GM18517 (cell line): ENCODE measurements around the gene FHIT.

Experiments
- ATAC-seq: cut with Tn5 transposase; IDR thresholded peaks from one replicate; pipeline ENCODE4 v1.9.1; 2021; ENCODE audit warnings: mild to moderate bottlenecking, moderate library complexity; ENCODE audit not compliant: unreplicated experiment

FHIT gene

DNA sequence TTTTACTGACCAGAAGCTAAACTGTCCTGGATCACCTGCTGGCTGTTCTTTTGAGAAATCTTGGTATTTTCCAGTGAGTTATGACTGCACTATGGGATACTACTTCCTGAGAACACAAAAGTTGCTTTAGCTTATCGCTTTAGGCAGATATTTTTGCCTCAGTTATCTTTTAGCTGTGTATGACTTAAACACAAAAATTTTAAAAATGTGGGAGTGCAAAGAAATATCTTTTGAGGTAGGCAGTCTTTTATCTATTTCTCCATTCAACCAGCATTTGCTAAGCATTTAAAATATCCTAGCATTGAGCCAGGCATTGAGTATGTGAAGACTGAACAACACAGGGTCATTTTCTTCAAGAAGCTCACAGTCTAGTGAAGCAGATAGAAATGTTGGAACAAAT is 981.9 kb downstream of the FHIT start:
- no peak for ATAC-seq

DNA sequence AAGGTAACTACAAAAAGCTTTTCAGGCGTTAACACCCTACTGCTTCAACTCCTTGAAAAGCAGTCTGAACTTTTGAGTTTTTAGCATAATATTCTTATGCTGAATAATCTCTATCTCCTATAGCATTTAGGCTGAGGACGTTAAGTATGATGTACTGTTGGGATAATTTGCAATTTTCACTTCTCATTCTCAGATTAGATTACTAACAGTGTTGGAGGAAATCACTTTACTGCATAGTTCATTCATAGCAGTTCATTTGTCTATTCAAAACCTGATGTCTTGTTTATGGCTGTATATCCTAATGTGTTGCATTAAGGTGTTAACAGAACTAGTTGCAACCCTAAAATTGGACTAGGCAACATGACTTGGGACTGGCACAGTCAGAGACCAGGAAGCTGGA is 983.1 kb downstream of the FHIT start:
- ATAC-seq = no peak

DNA sequence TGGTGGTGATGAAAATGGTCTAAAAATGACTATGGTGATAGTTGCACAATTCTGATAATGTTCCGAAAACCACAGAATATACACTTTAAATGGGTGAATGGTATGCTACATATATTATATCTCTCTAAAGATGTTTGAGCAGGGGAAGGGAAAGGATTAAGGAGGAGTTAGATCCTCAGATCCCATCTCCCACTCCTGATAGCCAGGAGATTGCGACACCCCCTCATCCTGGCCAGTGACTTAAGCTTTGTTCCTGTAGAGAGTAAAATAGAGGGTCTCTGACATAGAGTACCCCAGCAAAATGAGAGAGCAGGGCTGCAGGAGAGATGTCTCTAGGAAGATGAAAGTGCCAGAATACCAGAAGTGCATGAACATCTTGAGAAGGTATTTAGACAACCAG is 984.8 kb downstream of the FHIT start:
- no peak for ATAC-seq

DNA sequence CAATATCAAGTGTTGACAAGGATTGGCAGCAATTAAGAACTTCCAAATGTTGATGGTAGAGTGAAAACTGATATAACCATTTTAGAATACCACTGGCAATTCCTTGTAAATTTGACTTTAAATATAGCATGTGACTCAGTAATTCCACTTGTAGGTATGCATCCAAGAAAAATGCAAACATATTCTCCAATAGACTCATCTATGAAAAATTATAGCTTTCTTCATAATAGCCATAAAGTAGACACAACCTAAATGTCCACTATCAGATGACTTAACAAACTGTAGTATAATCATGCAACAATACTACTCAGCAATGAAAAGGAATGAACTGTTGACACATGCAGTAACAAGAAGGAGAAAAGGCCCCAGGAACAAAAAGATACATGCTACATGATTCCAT is 988.1 kb downstream of the FHIT start:
- no peak for ATAC-seq

DNA sequence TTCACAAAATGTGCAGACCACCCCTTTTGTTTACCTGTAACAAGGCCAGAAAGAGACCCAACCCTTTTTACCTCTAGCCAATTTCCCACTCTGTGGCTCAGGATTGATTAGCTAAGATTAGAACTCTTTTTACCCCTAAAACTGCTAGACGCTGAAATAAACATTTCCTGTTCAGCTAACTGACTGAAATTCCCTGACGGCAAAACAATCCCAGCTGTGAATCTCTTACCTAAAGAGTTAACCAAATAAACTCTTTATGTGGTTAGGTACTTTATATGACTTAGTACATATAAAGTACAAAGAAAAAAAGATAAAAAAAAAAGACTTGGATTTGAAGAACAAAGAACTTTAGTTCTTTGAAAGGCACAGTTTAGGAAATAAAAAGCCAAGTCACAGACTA is 988.7 kb downstream of the FHIT start:
- no peak for ATAC-seq

DNA sequence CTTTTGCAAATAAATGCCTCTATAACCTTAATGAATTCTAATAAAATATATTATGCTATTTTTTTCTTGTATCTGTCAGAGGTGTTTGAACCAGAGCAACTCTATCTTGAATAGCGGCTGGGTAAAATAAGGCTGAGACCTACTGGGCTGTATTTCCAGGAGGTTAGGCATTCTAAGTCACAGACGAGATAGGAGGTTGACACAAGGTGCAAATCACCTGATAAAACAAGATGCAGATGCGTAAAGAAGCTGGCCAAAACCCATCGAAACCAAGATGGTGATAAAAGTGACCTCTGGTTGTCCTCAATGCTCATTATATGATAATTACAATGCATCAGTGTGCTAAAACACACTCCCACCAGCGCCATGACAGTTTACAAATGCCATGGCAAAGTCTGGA is 990.7 kb downstream of the FHIT start:
- no peak for ATAC-seq

DNA sequence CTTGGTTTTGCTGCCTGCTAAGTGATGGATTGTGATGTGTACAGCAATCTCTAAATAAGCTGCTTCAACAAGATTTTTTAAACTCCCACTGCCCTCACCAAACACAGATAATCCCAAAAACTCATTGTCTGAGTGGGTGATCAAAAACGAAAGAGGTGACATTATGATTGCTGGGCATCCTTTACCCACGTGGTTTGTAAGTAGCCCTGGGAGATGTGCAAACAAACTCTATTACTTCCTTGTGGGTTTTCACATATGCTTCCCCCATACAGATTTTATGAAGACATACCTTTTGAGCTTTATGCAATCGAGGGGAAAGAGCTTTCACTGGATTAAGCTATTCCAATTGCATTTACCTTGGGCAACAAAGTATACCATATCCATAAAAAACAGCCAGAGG is 1000.4 kb downstream of the FHIT start:
- ATAC-seq = no peak

DNA sequence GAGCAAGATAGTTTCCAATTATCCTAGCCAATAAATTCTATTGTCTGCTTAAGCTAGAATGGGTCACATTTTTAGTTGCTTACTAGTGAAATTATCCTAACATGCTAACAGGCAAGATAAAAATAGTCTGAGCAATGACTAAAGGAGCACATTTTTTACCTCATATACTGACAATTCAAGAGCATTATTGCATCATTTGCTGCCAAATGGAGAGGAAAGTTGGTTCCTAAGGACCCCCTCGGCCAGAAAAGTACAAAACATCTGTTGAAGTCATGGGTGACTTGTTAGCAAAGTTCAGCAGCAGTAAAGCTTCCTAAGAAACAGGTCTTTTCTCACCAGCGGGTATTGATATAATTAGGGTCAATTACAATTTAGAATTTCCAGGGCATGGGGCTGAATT is 1001.0 kb downstream of the FHIT start:
- ATAC-seq = no peak

DNA sequence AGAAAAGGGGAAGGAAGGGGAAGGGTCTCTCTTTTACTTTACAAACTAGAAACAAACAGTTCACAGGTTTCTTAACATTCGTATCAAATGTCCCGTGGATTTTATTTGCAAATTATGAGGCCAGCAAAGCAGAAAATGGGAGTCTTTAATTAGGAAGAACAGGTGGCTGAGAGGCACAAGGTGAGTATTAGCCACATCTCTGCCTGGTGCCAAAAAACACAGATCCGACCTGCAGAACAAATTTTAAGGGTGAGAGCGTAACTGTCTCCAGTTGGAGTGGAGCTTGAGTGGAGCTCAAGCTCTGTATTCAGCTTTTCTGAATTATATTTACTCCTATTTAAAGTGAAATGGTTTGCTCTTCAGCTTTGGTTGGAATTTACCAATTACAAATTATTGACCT is 1004.9 kb downstream of the FHIT start:
- ATAC-seq = no peak

DNA sequence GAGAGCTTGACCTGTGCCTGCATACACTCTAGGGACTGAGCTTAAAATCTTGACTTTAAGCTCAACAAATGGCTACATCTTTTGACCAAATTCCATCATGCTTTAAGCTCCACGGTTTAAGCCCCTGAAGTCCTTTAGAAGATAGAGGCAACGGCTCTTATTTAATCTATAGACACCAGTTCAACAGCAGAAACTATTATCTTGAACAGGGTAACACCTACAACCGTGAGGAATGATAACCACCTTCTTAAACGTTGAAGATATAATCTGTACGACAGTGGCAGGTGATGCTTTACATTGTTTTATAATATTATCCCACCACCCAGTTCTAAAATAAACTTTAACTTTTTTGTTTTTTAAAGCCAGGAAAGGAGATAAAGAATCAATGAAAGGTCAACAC is 1007.8 kb downstream of the FHIT start:
- ATAC-seq = no peak

DNA sequence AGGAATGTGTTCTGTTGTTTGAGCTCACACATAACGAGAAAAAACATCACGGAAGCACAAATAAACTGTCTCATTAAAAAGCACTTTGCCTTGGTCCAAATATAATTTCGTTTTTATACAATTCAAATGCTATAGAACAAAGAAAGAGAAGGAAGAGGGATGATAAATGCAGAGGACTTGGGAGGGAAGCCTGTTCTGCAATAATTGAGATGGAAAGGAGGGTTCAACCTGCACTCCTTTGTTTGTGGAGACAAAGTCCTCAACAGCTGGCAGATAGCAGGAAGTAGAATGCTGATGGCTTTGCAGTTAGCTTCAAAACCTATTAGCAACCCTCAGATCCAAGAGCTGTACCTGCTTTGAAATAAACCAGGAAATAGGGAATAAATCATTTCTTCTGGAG is 1010.8 kb downstream of the FHIT start:
- ATAC-seq = no peak

DNA sequence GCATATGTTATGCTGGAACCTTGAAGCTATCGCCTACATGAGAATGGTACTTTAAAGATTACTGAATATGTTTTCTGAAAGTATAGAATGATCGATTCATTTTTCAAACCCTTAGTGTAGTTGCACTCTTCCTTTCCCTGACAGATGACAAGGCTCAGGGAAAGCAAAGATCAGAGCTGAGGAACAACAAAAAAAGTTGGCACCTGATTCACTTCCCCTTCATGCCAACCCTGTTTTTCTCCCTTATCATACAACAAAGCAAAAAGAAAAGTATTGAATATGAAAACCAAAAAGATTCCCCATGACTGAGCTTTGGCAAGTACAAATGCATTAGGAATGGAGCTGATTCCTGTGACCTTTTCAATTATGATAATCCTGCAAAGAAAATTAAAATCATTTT is 1012.7 kb downstream of the FHIT start:
- ATAC-seq = no peak

DNA sequence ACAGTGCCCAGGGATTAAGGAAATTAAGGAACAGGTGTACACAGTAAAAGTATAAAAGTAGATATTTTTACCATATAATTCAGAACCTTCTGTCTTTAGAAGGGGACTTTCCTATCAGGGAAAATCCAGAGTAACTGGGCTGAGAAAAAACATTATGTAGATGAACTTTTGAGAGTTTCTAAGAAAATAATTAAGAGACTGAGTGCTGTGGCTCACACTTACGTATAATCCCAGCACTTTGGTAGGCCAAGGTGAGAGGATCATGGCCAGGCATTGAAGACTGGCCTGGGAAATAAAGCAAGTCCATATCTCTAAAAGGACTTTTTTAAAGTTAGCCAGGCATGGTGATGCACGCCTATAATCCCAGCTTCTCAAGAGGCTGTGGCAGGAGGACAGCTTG is 1021.8 kb downstream of the FHIT start:
- no peak for ATAC-seq

DNA sequence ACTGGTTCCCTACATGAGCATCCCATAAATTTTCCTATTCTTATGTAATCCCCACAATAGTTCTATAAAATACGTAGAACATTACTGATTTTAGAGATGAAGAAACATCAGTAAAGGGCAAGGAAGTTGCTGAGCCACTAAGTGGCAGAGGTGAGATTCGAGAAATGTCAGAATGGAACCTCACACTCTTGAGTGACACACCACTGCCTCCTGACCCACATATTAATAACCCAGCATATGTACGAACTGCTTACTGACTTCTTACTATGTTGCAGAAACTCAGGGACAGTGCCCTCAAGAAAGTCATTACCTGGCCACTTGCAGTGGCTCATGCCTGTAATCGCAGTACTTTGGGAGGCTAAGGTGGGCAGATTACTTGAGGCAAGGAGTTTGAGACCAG is 1022.4 kb downstream of the FHIT start:
- no peak for ATAC-seq

DNA sequence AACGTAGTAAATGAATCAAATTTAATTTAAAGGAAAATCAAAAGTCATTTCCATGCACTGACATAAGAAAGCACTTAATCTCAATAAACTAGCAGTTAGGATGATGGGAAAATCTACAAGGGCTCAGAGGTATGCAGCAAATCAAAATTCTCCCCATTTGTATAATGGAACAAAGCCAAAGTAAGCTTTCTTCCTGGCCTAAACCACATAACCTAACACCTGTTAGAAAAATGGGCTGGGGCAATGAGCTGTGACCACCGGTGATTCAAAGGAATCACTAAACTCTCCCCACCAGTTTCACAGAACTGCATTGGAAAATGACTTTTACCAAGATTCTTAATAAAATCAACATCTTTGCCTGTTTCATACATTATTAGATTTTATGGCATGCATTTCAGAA is 1024.3 kb downstream of the FHIT start:
- ATAC-seq = no peak

DNA sequence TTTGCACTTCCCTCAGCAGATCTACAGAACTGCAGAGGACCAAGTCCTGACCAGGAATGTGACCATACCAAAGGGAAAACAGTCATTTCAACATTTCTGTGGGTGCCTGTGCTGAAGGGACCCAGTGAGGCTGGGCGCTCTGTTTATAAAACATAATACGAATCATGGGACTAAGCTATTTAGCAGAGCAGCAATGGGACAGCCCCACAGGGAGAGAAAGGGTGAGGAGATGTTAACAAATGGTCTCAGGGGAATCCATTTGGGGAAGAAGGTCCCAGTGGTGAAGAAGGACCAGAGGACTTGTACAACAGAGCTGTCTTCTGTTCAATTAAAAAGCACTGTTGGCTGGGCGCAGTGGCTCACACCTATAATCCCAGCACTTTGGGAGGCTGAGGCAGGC is 1025.4 kb downstream of the FHIT start:
- no peak for ATAC-seq

DNA sequence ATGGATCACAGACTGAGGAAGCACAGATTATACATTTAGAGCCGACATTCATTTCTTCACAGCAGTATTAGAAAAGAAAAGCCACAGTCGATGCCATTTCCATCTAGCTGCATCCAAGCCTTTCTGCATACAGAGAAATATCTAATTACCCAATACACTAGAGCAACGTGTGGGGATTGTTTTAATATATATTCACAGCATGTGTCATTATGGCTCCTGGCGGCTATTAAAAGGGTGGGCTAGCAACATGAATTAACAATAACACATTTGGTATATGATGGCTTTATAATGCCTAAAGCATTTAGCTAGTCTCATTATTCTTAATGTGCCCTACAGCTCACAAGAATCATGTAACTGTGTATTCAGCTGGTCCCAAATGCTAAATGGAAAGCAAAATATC is 1030.5 kb downstream of the FHIT start:
- ATAC-seq = no peak

DNA sequence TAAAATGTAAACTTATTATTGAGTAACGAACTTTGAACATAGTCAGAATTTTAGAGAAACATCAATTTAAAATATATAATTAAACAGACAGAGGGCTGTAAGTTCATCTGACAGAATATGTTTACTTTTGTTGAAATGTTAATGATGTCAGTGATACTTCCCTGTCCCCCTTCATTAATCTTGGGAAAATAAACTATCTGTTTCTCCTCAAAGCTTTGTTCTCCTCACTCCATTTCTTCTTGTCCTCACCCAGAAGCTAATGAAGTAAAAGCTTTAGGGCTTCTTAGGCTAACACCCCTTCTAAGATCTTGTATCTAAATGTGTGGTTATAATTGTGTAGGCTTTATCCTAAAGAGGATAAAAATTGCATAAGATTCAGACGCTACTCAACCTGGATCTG is 1031.8 kb downstream of the FHIT start:
- ATAC-seq = no peak

DNA sequence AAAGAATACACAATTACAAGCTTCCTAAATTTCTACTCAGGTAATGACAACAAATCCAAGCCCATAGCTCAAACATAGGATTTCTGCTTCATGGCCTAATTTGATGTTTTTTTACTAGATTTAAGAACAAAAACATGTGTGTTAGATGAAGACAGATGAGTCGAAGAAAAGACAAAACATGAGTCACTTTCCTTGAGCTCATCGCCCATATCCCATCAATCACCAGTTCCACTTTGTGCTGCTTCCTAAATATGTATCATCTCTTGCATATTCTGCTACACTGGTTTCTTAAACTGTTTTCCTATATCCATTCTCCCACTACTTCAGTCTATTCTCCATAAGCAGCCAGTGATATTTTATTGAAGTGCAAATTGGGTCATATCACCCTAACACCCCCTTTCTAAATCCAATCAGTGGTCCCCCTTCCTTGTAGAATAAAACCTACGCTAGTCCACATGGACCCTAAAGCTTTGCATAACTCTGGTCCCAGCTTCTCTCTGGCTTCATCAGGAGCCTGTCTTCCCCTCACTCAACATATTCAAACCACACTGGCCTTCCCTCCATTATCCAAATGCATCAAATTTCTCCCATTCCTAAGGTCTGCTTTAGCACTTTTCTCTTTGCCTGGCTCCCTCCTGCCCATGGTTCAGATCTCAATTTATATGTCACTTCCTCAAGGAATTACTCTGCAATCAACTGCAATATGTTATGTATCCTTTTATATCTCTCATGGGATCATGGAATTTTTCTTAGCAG is 1033.9 kb downstream of the FHIT start:
- ATAC-seq = no peak

DNA sequence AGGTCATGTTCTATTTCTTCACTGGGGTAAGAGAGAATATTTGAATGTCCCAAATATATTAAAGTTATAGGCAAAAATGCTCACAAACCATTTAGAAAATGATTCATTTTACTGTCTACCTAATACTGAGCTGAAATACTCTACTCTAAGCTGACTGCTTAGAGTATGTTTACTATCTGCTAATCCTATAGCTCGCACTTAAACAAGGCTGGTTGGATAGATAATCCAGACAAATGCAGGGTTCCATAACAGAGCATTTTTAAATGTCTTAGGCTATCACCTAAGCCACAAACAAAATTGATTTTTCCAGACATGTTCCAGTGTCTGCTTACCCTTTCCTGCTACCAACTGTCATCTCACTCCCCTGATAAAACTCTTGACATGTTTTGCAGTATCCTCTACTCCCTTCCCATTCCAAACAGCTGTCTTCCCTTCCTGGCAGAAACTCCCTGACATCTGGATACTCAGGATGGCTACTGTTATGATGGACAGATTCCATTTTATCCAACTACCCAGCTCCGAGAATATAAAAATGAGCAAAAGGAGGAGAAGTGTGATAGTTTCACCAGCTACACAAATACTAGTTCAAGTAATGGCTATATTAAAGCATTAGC is 1034.7 kb downstream of the FHIT start:
- no peak for ATAC-seq

DNA sequence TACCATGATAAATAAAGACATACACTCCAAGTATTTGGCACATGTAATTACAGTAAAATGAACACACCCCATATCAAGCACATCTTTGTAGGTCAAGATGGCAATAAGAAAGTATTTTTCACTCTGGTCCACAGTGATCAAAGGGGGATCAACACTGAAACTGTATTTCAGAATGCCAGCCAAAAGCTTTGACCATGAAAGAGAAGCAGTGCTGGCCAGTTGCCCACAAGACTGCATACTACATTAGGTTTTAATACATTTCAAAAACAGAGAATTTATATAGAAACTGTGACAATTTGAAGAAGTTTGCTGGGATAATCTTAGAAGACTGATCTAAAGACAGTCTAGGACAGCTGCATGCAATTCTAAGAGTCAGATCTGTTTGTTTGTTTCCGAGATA is 1035.3 kb downstream of the FHIT start:
- no peak for ATAC-seq

DNA sequence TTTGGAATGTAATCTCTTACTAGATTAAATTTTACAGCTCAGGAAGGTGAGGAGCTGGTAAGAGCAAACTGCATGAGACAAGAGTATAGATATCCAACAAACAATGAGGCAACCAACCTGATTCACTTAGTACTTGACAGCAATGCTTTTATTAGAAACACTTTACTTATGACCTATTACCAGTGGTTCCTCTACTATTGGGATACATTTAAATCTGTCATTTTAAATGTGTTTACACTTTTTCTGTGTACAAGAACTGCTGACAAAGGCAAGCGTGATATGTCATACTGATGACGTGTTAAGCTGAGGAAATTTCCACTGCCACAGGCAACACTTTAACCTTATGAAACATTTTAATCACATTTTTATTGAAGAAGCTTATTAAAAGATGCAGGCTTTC is 1043.3 kb downstream of the FHIT start:
- ATAC-seq = no peak

DNA sequence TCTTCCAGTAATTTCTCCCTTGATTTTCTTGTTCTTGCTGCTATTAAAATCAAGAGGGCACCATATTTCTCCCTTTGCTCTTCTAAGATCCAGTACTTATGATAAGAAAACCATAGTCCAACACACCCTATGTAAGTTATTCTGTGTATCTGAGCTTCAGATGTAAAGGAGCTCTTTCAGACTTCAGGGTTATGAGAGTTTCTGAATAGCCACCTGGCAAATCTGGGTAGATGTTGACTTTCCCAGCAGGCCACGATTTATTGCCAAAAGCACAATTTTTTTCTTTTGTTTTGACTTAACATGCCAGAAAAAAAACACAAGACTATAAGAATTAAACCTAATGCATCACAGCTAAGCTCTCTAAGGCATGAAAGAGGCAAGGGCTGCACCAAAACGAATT is 1045.0 kb downstream of the FHIT start:
- no peak for ATAC-seq
